ENCODE measurements around the gene PEX5L.

Gene PEX5L

DNA sequence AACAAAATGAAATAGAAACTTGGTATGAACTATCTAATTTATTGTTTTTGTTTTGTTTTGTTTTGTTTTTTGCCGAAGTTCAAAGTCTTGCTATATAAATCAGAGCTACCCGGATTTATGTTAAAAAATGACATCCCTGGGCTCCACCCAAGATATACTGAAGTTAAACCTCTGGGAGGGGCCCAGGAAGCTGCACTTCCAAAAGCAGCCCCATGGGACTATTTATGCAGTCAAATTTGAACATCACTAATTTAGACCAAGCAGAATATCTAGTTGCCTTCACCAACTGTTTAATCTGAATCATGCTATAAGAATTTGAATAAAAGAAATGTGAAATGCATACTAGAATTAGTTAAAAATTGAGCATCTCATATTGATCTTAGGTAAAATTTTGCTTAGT lies 32.2 kb downstream of the PEX5L start:
- DNase-seq, result no peak

DNA sequence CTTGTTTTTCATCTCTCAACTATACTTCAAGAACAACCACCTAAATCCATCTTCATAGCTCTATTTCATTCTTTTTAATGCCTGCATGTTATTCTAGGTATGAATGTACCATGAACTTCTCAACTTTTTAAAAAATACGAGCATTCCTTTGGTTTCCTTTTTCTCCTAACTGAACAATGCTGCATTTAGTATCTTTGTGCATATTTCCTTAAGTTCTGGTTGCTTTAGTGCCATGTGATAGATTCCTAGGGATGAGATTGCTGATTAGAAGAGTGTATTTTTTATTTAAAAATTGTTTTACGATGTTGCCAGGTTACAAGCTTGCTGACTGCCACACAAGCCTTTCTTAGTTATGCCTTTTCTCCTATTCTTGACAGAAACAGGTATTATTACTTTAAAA lies 34.7 kb downstream of the PEX5L start:
- DNase-seq, result no peak

DNA sequence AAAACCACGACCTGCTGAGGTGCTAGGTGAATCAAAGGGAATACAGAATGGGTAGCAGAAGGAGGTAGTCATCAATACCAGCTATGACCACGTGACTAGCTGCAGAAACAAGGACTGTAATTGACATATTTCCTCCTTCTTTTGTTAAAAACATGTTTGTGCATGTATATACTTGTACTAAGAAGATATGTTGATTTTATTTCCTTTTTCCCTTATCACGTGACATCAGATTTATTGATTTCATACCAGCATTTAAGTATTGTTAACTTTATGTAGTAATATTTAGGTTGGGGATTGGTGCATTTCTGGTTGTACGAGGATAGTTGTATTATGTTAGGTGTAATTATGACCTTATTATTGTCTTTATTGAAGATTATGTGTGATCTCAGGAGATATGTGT lies 36.2 kb downstream of the PEX5L start:
- no peak for DNase-seq

DNA sequence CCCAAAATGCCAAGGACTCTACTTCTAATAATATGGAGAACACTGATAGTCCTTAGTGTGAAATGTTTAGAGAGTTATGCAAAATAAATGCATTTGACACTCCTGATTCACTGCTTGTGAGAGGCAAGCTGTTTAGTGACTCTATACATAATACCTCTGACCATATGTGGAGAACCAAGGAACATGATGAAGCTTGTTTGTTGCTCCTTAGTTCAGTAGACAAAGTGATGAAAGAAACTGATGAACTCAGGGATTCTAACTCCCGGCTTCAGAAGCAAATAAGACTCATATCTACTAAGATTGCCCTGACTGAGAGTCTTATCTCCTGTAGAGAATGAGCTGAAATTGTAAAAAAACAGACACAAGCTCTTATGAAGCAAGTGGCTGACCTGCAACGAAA lies 41.3 kb downstream of the PEX5L start:
- DNase-seq, result no peak

DNA sequence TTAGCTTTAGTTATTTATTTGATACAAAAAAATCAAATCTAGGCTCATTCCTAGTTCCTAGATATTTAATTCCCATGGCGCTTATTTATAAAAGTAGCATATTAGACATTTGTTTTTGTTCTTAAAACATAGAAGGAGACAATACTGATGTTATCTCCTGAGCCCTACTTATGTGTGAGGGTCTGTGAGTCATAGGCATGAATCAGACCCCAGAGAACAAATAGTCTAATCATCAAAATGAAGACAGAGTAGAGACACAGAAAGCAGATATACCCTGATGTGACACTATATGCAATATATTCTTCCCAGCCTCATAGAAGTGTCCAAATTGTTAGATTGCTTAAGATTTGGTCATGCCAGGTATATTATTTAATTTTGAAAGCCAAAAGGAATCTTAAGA lies 44.9 kb downstream of the PEX5L start:
- no peak for DNase-seq

DNA sequence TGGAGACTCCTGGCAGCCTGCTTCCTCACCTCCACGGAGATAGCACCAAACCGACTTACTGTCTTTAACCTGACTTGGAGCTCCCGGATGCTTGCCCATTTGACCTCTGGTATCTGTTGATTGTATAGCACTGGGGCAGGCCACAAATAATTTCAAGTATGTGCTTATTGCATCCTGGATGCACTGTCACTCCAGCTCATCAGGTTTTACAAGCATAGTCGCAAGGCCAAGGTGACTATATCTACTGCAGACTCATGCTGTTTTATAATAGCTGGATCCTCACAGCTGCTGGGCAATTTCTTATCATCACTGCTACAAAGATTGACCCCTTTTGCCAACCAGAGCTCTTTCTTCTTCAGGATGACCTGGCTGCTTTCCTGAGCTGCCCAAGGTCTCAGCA lies 45.6 kb downstream of the PEX5L start:
- DNase-seq, result no peak

DNA sequence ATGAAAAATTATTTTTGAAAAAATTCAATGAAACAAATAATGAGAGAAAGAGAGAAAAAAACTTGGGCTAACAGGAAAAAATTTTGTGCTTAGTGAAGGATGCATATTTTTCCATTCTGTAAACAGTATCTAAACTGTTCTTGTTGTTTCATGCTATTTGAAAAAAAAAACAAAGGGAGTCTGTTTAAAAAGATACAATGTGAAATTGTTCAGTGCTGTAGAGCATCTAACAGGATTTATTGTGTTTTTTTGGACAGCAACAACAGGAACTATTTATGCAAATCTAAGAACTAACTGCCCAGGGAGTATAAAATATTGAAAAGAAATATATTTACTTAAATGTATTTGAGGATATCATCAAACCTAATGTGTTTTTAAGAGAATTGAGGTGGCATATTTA lies 55.1 kb downstream of the PEX5L start:
- DNase-seq, result no peak

DNA sequence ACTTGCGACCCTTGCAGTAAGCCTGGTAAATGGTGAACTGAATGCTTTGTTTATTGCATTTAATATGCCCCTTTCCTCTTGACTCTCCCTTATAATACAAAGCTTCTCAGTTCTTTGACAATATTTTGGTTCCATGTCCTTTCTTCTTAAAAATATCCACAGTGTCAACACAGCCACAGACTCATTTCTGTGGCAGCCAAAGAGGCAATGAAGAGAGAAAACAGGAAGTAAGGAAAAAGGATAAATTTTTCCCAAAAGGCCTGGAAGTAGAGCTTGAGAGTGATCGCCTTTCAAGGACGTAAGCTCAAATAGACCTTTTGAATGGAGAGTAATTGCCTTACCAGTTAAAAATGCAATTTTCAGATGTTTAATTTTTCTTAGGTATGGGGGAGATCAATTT lies 59.4 kb downstream of the PEX5L start:
- DNase-seq, result no peak

DNA sequence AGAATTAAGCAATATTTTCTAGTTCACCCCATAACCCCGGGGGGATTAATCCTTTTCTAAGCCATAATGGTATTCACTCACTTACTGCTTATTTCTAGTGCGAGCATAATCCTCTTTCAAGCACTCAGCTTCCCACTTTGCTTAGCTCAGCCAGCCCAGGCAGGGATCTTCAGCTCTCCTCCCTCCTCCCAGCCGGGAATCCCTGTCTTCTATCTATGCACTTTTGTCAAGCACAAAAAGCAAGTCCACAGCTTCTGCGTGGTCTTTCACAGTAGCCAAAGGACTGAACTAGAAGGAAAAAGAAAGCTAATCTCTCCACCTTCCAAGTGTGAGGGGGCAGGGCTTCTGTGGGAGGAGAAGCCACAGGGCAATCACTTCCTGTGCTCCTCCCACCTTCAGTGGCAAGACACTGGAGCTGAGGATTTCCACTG lies 62.8 kb downstream of the PEX5L start:
- no peak for DNase-seq

DNA sequence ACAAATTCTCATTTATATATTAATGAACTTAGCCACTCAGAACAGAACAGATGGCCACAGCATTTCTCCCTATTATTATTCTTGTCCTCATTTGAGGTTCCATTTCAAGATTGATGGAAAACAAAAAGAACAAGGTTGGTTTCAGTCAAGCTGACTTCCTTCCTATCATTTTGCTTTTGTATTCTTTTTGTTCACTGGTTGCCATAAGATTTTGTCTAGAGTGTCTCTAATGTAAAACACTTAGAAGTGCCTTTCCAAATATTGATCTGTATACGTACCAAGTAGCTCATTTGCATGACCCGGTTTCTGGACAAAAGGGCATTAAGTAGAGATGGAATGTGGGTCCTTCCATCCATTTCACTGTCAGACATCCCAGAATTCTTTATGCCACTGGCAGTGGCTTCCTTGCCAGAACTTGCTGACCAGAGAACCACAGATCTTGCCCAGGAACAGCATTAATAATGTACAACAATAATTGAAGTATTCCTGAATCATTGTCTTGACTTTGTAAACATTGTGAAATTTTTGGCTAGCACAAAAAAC lies 63.8 kb downstream of the PEX5L start:
- no peak for DNase-seq

DNA sequence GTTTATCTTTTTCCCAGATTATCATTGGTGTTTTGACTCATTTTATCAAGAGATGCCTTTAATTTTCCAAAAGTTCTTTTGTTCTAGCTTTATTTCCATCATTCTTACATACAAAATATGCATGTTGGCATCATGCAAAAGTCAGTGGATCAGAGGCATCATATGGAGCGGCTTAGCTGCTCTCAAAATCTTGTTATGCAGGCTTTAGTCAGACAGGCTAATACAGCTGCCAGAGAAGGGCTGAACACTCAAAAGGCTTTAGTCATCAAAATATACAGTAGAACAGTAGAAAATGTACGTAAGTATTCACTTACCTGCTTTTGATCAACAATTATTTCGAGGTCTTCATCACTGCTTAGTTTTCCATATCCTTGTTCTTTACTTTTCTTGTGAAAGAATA lies 65.5 kb downstream of the PEX5L start:
- DNase-seq, result no peak

DNA sequence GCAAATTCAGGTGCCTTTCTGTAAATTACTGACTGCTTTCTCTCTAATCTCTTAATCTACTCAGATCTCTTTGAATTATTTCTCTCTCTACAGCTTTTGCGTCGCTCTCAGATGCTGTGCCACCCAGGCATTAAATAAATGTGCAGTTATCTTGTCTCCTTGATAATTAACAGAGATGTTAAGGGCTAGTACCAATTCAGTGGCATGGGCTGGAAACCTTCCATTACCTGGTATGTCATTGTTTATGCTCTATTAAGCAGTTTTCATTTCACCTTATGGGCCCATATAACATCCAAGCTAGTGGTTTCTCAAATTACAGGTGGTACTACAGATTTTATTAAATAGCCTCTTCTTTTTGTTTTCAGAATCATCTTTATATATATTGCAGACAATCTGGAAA lies 66.0 kb downstream of the PEX5L start:
- no peak for DNase-seq

DNA sequence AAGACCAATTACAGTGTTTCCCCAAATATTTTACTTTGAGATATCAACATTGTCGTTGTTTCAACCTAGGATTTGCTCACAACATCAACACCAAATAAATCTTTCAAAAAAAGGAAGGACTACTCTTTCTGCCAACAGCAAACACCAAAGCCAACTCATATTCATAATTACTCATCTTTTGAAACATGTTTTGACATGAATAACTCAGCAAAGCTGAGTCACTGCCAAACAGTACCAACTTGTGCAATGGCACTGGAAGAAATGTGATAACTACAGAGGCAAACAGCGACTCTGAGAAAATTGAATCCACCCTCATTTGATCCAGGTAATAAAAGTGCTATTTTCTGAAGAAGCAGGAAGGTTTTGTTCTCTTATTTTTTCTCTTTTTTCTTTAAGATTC lies 67.2 kb downstream of the PEX5L start:
- no peak for DNase-seq

DNA sequence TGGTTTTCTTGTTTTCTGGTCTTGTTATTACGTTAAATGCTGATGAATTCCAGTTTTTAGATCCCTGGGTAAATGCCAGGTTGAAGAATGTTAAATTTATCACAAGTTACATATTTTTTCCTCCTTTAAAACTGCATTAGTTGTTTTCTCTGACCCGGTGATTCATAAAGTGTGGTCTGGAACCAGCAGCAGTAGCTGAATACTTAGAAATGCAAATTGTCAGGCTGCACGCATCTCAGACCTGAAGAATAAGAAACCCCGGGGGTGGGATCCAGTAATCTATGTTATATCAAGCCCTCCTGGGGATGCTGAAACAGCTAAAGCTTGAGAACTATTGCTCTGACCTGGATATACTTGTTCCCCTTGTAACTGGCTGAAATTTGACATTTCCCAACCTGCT lies 69.1 kb downstream of the PEX5L start:
- DNase-seq, result no peak

DNA sequence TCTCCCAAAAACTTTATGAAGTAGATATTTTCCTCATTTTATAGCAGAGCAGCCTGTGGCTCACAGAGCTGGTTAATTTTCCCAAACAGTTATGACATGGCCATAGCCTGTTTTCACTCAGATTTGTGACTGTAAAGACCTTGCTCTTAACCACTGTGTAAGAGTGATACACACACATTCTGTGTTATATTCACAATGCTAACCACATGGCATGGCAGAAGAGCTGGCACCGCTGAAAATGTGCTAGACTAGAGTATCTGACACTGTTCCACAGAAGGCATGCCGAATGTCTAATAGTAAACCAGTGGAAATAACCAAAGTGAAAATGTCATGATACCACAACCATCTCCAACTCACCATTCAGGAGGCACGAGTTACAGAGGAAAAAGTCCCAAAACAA lies 71.8 kb downstream of the PEX5L start:
- no peak for DNase-seq

DNA sequence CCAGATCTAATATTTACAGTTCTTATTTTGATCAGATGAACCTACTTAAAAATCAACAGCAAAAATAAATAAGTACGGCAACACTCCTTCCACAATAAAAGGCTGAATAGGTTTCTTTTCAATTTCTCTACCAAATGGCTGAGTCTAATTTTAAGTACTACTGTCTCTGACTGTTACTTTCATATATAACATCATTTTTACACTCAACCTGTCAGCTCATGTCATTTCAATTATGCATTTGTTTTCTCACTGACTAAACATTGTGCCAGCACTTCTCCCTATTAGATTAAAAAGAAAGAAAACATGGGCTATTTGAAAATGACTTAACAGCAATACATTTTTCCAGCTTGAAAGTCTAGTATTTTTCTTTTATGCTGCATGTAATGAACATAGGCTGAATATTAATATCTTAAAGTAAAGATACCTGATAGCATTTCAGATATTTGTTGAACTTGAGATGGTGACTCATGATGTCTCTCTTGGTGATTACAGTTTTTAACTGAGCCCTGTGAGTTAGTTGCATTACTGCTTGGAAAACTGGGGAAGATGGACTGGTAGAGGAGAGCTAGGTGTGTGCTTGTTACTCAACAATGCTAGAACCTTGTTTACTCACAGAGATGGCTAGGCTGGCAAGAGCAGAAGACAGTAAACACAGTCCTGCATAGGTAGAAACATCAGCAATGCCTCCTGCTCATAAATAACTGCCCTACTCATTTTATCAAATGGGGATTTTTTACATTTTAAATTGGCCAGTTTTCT lies 73.9 kb downstream of the PEX5L start:
- no peak for DNase-seq

DNA sequence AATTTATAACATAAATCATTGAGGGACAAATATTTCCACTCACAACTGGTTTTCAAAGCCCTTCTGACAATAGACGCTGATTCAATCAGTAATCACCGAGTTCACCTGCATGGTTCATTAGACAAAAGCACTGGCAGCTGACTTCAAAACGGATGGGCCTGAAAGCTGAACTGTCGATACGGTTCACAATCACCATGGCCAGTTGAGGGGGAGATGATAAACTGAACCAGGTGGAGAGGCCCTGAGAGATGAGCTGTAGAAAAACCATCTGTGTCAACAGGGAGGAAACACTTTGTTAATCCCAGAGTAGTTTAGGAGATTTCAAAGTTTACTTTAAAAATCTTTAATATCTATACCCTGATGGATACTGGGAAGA lies 75.0 kb downstream of the PEX5L start:
- DNase-seq, result no peak

DNA sequence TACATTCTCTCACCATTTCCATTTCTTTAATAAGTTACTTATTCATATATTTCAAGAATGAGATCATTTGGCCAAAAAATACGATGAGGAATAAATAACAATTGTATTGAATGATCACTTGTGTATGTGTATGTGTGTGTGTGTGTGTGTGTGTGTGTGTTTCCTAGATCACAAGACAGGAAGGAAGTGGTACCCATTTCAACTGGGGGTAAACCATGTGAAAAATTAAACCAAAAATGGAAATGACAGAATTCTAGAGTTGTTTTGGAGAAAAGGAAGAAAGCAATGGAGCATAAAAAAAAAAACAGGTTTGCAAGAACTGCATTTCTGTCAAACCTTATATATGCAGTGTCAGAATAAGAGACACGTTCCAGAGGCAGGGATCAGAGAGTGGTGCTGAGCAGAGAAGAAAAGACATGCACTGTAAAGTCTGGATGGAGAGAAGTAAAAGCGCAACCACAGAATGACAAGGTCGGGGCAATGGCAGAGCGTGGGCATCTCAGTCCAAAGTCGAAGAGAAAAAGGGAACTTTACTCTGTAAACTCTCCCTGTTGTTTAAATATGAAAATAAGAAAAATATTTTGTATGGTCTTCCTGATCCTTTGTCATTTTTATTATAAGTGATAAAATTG lies 75.5 kb downstream of the PEX5L start:
- no peak for DNase-seq

DNA sequence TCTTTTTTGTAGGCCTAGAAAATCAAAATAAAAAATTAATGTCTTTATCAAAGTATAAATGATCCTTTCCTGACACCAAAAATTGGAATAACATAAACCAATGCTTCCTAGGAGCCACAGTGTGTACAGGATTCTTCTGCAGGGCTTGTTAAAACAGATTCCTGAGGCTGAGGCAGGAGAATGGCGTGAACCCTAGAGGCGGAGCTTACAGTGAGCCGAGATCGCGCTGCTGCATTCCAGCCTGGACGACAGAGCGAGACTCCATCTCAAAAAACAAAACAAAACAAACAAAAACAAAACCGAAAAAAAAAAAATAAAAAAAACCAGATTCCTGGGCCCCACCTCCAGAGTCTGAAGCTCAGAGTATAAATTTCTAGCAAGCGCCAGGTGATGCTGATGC lies 78.0 kb downstream of the PEX5L start:
- DNase-seq, result no peak

DNA sequence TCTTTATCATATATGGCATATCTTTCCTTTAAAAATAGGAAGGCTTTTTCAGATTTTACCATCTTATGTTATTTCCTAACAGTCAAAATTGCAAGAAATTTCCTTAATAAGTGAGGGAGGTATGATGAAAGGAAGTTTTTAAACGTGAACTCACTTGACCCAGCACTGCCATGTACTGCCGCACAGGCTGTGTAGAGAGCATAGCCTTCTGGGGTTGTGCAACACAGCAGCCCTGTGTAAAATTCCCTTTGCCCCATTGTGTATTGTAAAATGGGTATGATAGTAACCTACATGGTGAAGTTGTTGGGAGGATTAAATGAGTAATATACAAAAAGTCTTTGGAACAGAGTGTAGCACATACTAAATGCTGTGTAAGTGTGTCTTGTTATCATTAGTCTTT lies 78.6 kb downstream of the PEX5L start:
- DNase-seq, result no peak

DNA sequence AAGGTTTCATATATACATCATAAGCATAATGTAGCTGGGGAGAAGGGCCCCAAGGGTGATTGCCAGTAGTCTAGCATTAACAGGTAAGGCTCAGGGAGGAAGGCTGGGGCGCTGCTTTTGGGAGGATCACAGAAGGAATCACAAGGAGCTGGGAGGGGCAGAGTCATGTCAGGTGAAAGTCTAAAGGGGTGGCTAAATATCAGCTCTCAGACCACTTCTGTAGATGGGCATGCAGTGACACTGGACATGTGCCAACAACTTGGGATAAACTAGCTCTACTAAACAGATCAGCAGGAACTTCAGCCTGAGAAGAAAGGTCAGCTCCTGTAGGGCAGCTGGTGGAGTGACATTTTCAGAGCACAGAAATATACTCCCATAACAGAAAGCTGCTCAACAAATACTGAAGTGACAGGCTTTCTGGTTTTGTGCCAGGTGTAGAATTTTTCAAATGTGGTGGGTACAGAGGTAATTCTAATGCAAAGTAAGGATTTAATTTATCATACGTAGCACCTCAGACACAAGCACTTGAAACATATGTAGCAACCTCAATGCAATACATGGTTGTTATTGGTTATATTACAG lies 79.4 kb downstream of the PEX5L start:
- DNase-seq, result peak; percentile 54

DNA sequence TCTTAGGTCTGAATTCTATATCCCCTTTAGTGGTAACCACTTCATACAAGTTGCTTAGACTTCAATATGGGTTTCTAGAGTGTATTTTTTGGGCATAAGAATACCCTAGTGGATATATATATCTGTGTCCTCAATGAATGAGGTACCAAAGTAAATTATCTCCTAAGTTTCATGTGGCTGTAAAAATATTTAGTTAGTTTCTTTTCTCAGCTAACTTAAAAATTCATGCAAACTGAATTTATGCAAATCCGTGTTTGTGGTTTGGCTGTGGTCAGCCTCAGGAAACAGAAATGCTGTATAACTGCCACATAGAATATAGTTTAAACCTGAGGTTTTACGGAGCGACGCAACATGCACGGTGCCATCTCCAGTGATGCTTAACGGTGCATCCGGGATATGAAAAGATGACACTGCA lies 80.3 kb downstream of the PEX5L start:
- DNase-seq, result no peak

DNA sequence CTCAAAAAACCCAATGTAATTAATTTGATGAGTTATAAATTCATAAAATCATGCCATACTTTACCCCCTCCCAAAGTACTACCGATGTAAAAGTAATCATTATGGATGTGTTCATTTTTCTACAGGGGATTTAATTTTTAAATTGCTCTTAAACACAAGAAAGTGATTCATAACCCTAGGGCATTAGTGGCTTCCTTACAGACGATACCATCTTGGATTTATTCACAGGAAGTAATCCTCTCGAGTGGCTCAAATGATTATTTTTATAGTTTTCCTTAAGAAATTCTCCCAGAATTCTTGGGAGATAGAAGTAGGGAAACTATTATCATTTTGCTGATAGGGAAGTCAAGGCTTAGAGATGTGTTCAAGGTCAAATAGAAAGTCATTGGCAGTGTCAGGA lies 80.9 kb downstream of the PEX5L start:
- no peak for DNase-seq

DNA sequence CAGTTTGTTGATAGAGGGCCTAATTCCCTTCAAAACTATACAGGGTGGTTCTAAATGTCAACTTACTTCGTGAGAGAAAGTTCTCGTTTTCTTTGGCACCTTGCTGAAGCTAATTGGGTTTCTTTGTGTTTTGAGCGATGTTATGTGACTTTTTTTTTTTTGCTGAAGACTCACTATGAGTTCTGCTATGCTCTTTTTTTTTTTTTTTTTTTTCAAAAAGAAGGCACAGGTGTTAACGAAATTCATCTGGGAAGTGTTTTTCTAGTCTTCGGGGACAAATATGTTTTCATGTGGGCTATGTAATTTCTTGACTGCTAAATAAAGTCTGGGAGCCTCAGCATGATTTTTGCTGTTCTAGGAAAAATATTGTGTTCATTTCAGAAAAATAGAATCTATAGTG lies 81.5 kb downstream of the PEX5L start:
- no peak for DNase-seq

All from DMS 273 treated with DMSO at 0.1 percent for 48 hours (cell line).